D721Med (cell line): ENCODE results near the gene HSPG2.
"Not testable (repeated sequence)": the region's sequence is repeated elsewhere in the genome, so short reads cannot be mapped to it uniquely, and the experiment has no call there.

Experiments
- DNase-seq: peaks from one replicate; pipeline ENCODE4 v3.0.0; 2011; ENCODE audit warnings: low spot score; ENCODE audit not compliant: insufficient read length
- FAIRE-seq: peaks from 2 replicates; lab custom pipeline; 2011; peaks lifted over from hg19 to GRCh38; lab: Jason Lieb, UNC
- CTCF ChIP-seq: IDR thresholded peaks from 2 replicates; pipeline ENCODE4 v1.5.1; 2012; ENCODE audit warnings: mild to moderate bottlenecking, control low read depth; ENCODE audit not compliant: insufficient read depth; ENCODE audit errors: missing control alignments

The HSPG2 gene

GRCh38 chr1:21955058-21955457, 17.9 kb upstream of the HSPG2 start:
- no peak for DNase-seq
- no peak for FAIRE-seq
- no peak for TF ChIP-seq CTCF

- no peak for TF ChIP-seq CTCF
- DNase-seq (no peak), FAIRE-seq (no peak)
These were observed 15.8 kb upstream of the HSPG2 start for GRCh38 chr1:21952786-21953520.

- DNase-seq (no peak), FAIRE-seq (no peak)
- no peak for TF ChIP-seq CTCF
These were observed 14.2 kb upstream of the HSPG2 start for GRCh38 chr1:21951226-21951870.

- FAIRE-seq = no peak
- no peak for DNase-seq
- TF ChIP-seq CTCF = no peak
These were observed 13.6 kb upstream of the HSPG2 start for GRCh38 chr1:21950734-21951133.

- no peak for TF ChIP-seq CTCF
- DNase-seq (no peak), FAIRE-seq (no peak)
These were observed 9.9 kb upstream of the HSPG2 start for GRCh38 chr1:21946836-21947587.

GRCh38 chr1:21944733-21945073, 7.6 kb upstream of the HSPG2 start:
- DNase-seq = no peak
- TF ChIP-seq CTCF = no peak
- no peak for FAIRE-seq

GRCh38 chr1:21942959-21943640, 6.0 kb upstream of the HSPG2 start:
- not testable (repeated sequence) for DNase-seq, FAIRE-seq
